Smooth muscle cell (in vitro differentiated cells): ENCODE results near the gene RPL32. TPM values are rescaled to one million over a fixed set of nuclear protein-coding genes. Genes with fewer than 3 reads are reported as not detected.
A peak's percentile ranks its signal among the peaks of the same experiment; 100 is the strongest.

Experiments used
- DNase-seq: peaks from one replicate; lab custom pipeline; 2025; ENCODE audit not compliant: unreplicated experiment; lab: John Stamatoyannopoulos, UW
- H2AFZ ChIP-seq: fragments of 200-600 bp; sonication (generic); 2 replicates; pipeline ENCODE4 v1.6.0; 2016; ENCODE audit warnings: antibody characterized with exemption, low read depth, mild to moderate bottlenecking
- H3F3A ChIP-seq: fragments of 200-600 bp; sonication (generic); 2 replicates; pipeline ENCODE4 v1.6.0; 2017; ENCODE audit warnings: antibody characterized with exemption, low read depth
- H3K27ac ChIP-seq: fragments of 200-600 bp; sonication (generic); 2 replicates; pipeline ENCODE4 v1.5.1; 2016; ENCODE audit warnings: low read depth, mild to moderate bottlenecking
- H3K27me3 ChIP-seq: fragments of 200-600 bp; sonication (generic); 2 replicates; pipeline ENCODE4 v1.6.1; 2016; ENCODE audit warnings: low read depth, mild to moderate bottlenecking
- H3K36me3 ChIP-seq: fragments of 200-600 bp; sonication (generic); 2 replicates; pipeline ENCODE4 v1.5.1; 2016; ENCODE audit warnings: low read depth
- H3K4me1 ChIP-seq: fragments of 200-600 bp; sonication (generic); 2 replicates; pipeline ENCODE4 v1.5.1; 2016; ENCODE audit warnings: low read depth
- H3K4me2 ChIP-seq: fragments of 200-600 bp; sonication (generic); 2 replicates; pipeline ENCODE4 v1.6.0; 2016; ENCODE audit warnings: mild to moderate bottlenecking
- H3K4me3 ChIP-seq: fragments of 200-600 bp; sonication (generic); 2 replicates; pipeline ENCODE4 v1.5.1; 2016; ENCODE audit warnings: mild to moderate bottlenecking
- H3K79me2 ChIP-seq: fragments of 200-600 bp; sonication (generic); 2 replicates; pipeline ENCODE4 v1.6.0; 2016; ENCODE audit warnings: low read depth, mild to moderate bottlenecking
- H3K9ac ChIP-seq: fragments of 200-600 bp; sonication (generic); 2 replicates; pipeline ENCODE4 v1.6.0; 2016; ENCODE audit warnings: low read depth
- H3K9me3 ChIP-seq: fragments of 200-600 bp; sonication (generic); replicated peaks from 2 replicates; pipeline ENCODE4 v1.5.1; 2016; ENCODE audit warnings: low read depth
- H4K20me1 ChIP-seq: fragments of 200-600 bp; sonication (generic); 2 replicates; pipeline ENCODE4 v1.6.0; 2016; ENCODE audit warnings: low read depth
- CTCF ChIP-seq: fragments of 200-600 bp; sonication (generic); IDR thresholded peaks from 2 replicates; pipeline ENCODE4 v1.5.1; 2017; ENCODE audit warnings: borderline replicate concordance, mild to moderate bottlenecking, antibody characterized with exemption; ENCODE audit not compliant: insufficient read depth, poor library complexity, severe bottlenecking
- WGBS: methylation state at CpG from one replicate; pipeline ENCODE4 v1.1.7; 2016; ENCODE audit warnings: low lambda C conversion rate; 5-methylcytosine and 5-hydroxymethylcytosine counted together
- polyA plus RNA-seq: library from polyadenylated mRNA; unstranded; fragments of >200 nt; fragmentation: Nextera tagmentation; extraction: Ambion mirVana; gene quantifications from 2 replicates; pipeline ENCODE4 v1.2.1, GENCODE V29; 2016
- total RNA-seq: library from RNA; depleted of rRNA; stranded (reverse); fragments of >200 nt; gene quantifications from 2 replicates; pipeline ENCODE4 v1.2.3, GENCODE V29; 2014

Gene RPL32
- total and polyA plus RNA-seq, 2 experiments from 2014 or later = 744 to 1,486 TPM

GRCh38 chr3:12871404-12871983 is 30.1 kb upstream of the RPL32 start:
- H3K4me1 ChIP-seq = peaks cover 8% of the 10 kb centered on the region
- H3K27ac ChIP-seq = no peak overlapping the region
- DNase-seq = no peak
- H3K9me3 ChIP-seq = no peaks in the 10 kb centered on the region
- 84% methylated on average over 12 of the region's 12 CpGs for WGBS
- TF ChIP-seq CTCF = no peak
- H3F3A ChIP-seq = no peaks in the 10 kb centered on the region
- H3K36me3 ChIP-seq = no peaks in the 10 kb centered on the region
- H3K79me2 ChIP-seq = no peaks in the 10 kb centered on the region
- no peak overlapping the region for H3K4me2 ChIP-seq
- no peak overlapping the region for H3K4me3 ChIP-seq
- H2AFZ ChIP-seq = no peak overlapping the region
- no peaks in the 10 kb centered on the region for H4K20me1 ChIP-seq
- peaks cover 14% of the 10 kb centered on the region for H3K27me3 ChIP-seq
- no peak overlapping the region for H3K9ac ChIP-seq

- peaks cover 14% of the 10 kb centered on the region for H3K27me3 ChIP-seq
- H3K9ac ChIP-seq = no peak overlapping the region
- no peak overlapping the region for H3K4me3 ChIP-seq
- H3K79me2 ChIP-seq = no peaks in the 10 kb centered on the region
- H4K20me1 ChIP-seq = no peaks in the 10 kb centered on the region
- no peak for DNase-seq
- no peak for TF ChIP-seq CTCF
- 77% methylated on average over 9 of the region's 9 CpGs for WGBS
- H3K36me3 ChIP-seq = no peaks in the 10 kb centered on the region
- H3K27ac ChIP-seq = no peak overlapping the region
- no peak overlapping the region for H2AFZ ChIP-seq
- H3F3A ChIP-seq = no peaks in the 10 kb centered on the region
- no peaks in the 10 kb centered on the region for H3K9me3 ChIP-seq
- H3K4me2 ChIP-seq = no peak overlapping the region
- peaks cover 8% of the 10 kb centered on the region for H3K4me1 ChIP-seq
Measured at GRCh38 chr3:12870942-12871341, 29.6 kb upstream of the RPL32 start.

GRCh38 chr3:12869035-12869621 is 27.8 kb upstream of the RPL32 start:
- H4K20me1 ChIP-seq = no peaks in the 10 kb centered on the region
- H3K79me2 ChIP-seq = no peaks in the 10 kb centered on the region
- peak overlapping the region; percentile 88 for H3K4me2 ChIP-seq
- peak overlapping the region; percentile 92 for H2AFZ ChIP-seq
- DNase-seq = peak; percentile 20
- peak overlapping the region; percentile 52 for H3K4me3 ChIP-seq
- H3K36me3 ChIP-seq = no peaks in the 10 kb centered on the region
- H3K27ac ChIP-seq = no peak overlapping the region
- H3K9me3 ChIP-seq = no peaks in the 10 kb centered on the region
- peaks cover 14% of the 10 kb centered on the region for H3K27me3 ChIP-seq
- no peak for TF ChIP-seq CTCF
- 14% methylated on average over 26 of the region's 28 CpGs for WGBS
- no peaks in the 10 kb centered on the region for H3F3A ChIP-seq
- no peak overlapping the region for H3K9ac ChIP-seq
- peaks cover 8% of the 10 kb centered on the region for H3K4me1 ChIP-seq
